B cell (primary cell): ENCODE measurements around the gene FAM72B.
"Not testable (repeated sequence)": the region's sequence is repeated elsewhere in the genome, so short reads cannot be mapped to it uniquely, and the experiment has no call there.

Experiments used
- EZH2 ChIP-seq: IDR thresholded peaks from 2 replicates; pipeline ENCODE4 v1.6.1; 2012; ENCODE audit warnings: borderline replicate concordance, low read depth, mild to moderate bottlenecking, moderate library complexity, low read length; ENCODE audit not compliant: insufficient read depth, poor library complexity, severe bottlenecking
- TF ChIP-seq, protein P1 (sequence below): fragments of 200-600 bp; IDR thresholded peaks from one replicate; pipeline ENCODE4 v1.8.0; 2022; ENCODE audit warnings: antibody characterized with exemption, mild to moderate bottlenecking

DNA sequence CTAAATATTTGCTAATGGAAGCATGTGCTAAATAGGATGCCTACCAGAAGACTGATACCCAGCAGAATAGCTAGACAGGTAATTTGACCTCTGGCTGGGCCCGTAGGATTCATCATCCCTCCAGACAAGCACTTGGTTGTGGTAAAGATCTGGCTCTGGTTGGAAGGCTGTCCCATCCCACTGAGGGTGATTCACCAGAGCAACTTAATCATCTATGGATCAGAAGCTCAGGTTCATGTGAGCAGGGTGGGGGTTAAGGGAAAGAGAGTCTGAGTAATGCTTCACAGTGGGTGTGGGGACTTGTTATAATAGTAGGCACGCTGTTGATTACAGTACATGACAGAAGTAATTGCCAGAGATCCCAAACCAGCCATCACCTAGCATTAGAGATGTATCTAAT lies 26.5 kb downstream of the FAM72B start:
- TF ChIP-seq EZH2: not testable (repeated sequence)
- TF ChIP-seq, protein P1, sequence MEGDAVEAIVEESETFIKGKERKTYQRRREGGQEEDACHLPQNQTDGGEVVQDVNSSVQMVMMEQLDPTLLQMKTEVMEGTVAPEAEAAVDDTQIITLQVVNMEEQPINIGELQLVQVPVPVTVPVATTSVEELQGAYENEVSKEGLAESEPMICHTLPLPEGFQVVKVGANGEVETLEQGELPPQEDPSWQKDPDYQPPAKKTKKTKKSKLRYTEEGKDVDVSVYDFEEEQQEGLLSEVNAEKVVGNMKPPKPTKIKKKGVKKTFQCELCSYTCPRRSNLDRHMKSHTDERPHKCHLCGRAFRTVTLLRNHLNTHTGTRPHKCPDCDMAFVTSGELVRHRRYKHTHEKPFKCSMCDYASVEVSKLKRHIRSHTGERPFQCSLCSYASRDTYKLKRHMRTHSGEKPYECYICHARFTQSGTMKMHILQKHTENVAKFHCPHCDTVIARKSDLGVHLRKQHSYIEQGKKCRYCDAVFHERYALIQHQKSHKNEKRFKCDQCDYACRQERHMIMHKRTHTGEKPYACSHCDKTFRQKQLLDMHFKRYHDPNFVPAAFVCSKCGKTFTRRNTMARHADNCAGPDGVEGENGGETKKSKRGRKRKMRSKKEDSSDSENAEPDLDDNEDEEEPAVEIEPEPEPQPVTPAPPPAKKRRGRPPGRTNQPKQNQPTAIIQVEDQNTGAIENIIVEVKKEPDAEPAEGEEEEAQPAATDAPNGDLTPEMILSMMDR: not testable (repeated sequence)
